Nephron progenitor cell (in vitro differentiated cells): ENCODE results near the gene NAPB.

ENCODE experiments used
- DNase-seq: peaks from one replicate; pipeline ENCODE4 v3.0.0; 2021
- H3K27ac Mint-ChIP-seq: 2 replicates; pipeline ENCODE4 v1.8.0; 2021; ENCODE audit warnings: mild to moderate bottlenecking, moderate library complexity, mixed read lengths
- H3K27me3 Mint-ChIP-seq: 2 replicates; pipeline ENCODE4 v1.8.0; 2021; ENCODE audit warnings: mild to moderate bottlenecking, low read depth, mixed read lengths; ENCODE audit not compliant: poor library complexity
- H3K36me3 Mint-ChIP-seq: 2 replicates; pipeline ENCODE4 v1.8.0; 2021; ENCODE audit warnings: low read depth, mixed read lengths
- H3K4me1 Mint-ChIP-seq: 2 replicates; pipeline ENCODE4 v1.8.0; 2021; ENCODE audit warnings: mixed read lengths
- H3K4me3 Mint-ChIP-seq: 2 replicates; pipeline ENCODE4 v1.8.0; 2021; ENCODE audit warnings: mild to moderate bottlenecking, moderate library complexity, mixed read lengths
- H3K9me3 Mint-ChIP-seq: 2 replicates; pipeline ENCODE4 v1.8.0; 2021; ENCODE audit warnings: mild to moderate bottlenecking, moderate library complexity, mixed read lengths
- TF ChIP-seq, protein P1 (sequence below): fragments of 200-600 bp; sonication (generic); IDR thresholded peaks from 2 replicates; pipeline ENCODE4 v1.5.0; 2021; ENCODE audit warnings: antibody characterized with exemption

The NAPB gene

DNA sequence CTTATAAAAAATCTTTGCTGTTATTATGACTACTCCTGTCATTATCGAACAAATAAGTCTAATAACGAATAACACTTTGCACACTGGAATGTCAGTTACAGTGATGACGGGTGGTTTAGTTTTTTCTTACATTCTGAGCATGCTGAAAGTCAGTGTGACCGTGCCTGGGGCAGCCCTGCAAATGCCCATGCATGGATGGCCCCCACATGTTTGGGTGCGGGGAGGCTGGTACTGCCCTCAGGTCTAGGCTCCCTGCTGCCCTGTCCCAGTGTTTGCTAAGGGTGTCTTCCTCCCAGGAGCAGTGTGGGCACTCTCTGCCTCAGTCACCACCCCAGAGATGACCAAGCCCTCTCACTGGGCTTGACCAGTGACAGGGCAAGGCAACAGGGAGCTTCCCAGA is 21.1 kb upstream of the NAPB start:
- peaks cover 17% of the 10 kb centered on the region for H3K27me3 Mint-ChIP-seq
- H3K36me3 Mint-ChIP-seq, result no peaks in the 10 kb centered on the region
- no peak for DNase-seq
- TF ChIP-seq, protein P1, sequence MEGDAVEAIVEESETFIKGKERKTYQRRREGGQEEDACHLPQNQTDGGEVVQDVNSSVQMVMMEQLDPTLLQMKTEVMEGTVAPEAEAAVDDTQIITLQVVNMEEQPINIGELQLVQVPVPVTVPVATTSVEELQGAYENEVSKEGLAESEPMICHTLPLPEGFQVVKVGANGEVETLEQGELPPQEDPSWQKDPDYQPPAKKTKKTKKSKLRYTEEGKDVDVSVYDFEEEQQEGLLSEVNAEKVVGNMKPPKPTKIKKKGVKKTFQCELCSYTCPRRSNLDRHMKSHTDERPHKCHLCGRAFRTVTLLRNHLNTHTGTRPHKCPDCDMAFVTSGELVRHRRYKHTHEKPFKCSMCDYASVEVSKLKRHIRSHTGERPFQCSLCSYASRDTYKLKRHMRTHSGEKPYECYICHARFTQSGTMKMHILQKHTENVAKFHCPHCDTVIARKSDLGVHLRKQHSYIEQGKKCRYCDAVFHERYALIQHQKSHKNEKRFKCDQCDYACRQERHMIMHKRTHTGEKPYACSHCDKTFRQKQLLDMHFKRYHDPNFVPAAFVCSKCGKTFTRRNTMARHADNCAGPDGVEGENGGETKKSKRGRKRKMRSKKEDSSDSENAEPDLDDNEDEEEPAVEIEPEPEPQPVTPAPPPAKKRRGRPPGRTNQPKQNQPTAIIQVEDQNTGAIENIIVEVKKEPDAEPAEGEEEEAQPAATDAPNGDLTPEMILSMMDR, result no peak
- H3K4me3 Mint-ChIP-seq, result no peak overlapping the region
- H3K9me3 Mint-ChIP-seq, result no peaks in the 10 kb centered on the region
- peaks cover 8% of the 10 kb centered on the region for H3K4me1 Mint-ChIP-seq
- no peak overlapping the region for H3K27ac Mint-ChIP-seq

DNA sequence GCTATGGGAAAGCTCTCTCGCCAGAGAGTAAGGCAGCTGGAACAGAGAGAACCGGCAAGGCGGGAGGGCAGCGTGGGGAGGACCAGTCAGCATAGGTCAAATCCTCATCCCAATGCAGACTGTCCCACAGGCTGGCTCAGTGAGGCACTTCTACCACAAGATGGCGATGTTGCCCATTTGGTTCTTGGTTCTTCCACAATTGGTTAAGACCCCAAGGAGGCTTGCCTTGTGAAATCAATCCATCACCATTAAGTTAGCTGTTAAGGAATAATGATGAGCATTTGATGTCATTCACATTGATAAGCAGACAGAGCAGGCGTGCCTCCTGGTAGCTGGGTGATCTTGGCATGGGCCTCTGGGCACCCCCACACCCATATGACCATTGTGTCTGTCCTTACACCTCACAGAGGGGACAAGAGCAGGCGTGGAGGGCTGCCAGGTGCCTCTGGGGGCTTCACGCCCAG is 20.6 kb upstream of the NAPB start:
- Mint-ChIP-seq H3K9me3 (no peaks in the 10 kb centered on the region), H3K4me3 (no peak overlapping the region), H3K4me1 (peaks cover 8% of the 10 kb centered on the region), H3K36me3 (no peaks in the 10 kb centered on the region), H3K27ac (no peak overlapping the region), H3K27me3 (peaks cover 17% of the 10 kb centered on the region)
- DNase-seq, result peak; percentile 85
- TF ChIP-seq, protein P1, result peak; percentile 93

DNA sequence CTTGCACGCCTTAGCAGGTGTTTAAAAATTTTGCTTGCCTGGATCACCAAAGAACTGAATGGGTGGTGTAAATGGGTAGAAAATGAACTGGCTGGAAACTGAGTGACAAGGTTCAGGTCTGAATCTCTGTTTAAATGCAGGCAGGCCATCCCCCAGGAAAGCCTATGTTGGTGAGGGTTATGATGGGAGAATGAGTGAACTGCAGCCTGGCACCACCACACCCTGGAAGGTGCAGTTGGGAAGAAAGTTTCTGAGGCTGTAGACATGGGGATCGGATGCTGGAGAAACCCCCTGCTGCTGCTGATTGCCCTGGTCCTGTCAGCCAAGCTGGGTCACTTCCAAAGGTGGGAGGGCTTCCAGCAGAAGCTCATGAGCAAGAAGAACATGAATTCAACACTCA is 18.7 kb upstream of the NAPB start:
- no peaks in the 10 kb centered on the region for H3K9me3 Mint-ChIP-seq
- H3K36me3 Mint-ChIP-seq, result no peaks in the 10 kb centered on the region
- peaks cover 8% of the 10 kb centered on the region for H3K4me1 Mint-ChIP-seq
- peaks cover 22% of the 10 kb centered on the region for H3K27me3 Mint-ChIP-seq
- no peak for DNase-seq
- TF ChIP-seq, protein P1, result no peak
- H3K4me3 Mint-ChIP-seq, result no peak overlapping the region
- H3K27ac Mint-ChIP-seq, result no peak overlapping the region

DNA sequence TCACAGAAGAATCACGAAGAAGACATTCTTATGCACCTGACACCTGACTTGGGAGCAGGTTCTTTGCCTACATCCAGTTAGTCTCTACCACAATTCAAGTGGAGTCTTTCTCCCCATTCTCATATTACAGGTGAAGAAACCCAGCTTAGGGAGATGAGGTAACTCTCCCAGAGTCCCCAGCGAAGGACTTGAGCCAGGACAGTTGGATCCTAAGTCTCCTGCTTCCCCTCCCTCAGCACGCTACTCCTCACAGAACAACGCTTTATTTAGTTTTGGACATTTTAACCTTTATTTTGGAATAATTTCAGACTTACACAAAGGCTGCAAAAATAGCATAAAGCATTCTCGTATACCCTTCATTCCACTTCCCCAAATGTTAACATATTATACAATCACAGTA is 17.4 kb upstream of the NAPB start:
- Mint-ChIP-seq H3K4me1 (peaks cover 8% of the 10 kb centered on the region), H3K9me3 (no peaks in the 10 kb centered on the region), H3K4me3 (no peak overlapping the region), H3K36me3 (no peaks in the 10 kb centered on the region), H3K27me3 (peaks cover 22% of the 10 kb centered on the region), H3K27ac (no peak overlapping the region)
- DNase-seq, result no peak
- TF ChIP-seq, protein P1, result no peak

DNA sequence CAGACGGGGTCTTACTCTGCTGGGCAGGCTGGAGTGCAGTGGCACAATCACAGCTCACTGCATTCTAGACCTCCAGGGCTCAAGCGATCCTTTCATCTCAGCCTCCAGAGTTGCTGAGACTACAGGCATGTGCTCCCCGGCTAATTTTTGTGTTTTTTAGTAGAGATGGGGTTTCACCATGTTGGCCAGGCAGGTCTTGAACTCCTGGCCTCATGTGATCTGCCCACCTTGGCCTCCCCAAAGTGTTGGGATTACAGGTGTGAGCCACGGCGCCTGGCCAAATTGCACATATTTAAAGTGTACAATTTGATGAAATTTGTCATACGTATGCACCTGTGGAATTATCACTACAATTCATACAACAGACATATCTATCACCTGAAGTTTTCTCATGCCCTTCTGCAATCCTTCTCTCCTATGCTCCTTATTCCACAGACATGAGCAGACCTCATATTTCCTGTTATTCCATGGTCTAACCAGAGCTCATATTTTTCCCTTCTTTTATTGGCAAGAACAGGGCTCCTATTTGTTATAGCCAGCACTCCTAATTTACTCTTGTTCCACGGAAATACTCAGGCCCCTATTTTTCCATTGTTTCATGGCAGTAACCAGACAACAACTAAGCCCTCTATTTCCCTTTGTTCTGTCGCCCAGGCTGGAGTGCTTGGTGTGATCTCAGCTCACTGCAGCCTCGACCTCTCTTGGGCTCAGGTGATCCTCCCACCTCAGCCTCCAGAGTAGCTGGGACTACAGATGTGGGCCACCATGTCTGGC is 16.0 kb upstream of the NAPB start:
- H3K27ac Mint-ChIP-seq, result no peak overlapping the region
- H3K4me3 Mint-ChIP-seq, result no peak overlapping the region
- DNase-seq, result no peak

More for the DNA sequence above, 16.0 kb upstream of the NAPB start:
- no peaks in the 10 kb centered on the region for H3K9me3 Mint-ChIP-seq
- H3K36me3 Mint-ChIP-seq, result no peaks in the 10 kb centered on the region
- H3K27me3 Mint-ChIP-seq, result peaks cover 22% of the 10 kb centered on the region
- peaks cover 7% of the 10 kb centered on the region for H3K4me1 Mint-ChIP-seq
- TF ChIP-seq, protein P1, result no peak
